GM18505 (cell line): ENCODE data around the gene LRRC27.
"Not testable (repeated sequence)": the region's sequence is repeated elsewhere in the genome, so short reads cannot be mapped to it uniquely, and the experiment has no call there.

Source experiments
- ATAC-seq: cut with Tn5 transposase; IDR thresholded peaks from one replicate; pipeline ENCODE4 v1.9.1; 2021; ENCODE audit not compliant: unreplicated experiment
- POLR2A ChIP-seq: IDR thresholded peaks from 4 replicates; pipeline ENCODE4 v1.6.1; 2011; ENCODE audit warnings: borderline replicate concordance; ENCODE audit not compliant: insufficient read depth, insufficient read length; ENCODE audit errors: extremely low read depth

Gene LRRC27

DNA sequence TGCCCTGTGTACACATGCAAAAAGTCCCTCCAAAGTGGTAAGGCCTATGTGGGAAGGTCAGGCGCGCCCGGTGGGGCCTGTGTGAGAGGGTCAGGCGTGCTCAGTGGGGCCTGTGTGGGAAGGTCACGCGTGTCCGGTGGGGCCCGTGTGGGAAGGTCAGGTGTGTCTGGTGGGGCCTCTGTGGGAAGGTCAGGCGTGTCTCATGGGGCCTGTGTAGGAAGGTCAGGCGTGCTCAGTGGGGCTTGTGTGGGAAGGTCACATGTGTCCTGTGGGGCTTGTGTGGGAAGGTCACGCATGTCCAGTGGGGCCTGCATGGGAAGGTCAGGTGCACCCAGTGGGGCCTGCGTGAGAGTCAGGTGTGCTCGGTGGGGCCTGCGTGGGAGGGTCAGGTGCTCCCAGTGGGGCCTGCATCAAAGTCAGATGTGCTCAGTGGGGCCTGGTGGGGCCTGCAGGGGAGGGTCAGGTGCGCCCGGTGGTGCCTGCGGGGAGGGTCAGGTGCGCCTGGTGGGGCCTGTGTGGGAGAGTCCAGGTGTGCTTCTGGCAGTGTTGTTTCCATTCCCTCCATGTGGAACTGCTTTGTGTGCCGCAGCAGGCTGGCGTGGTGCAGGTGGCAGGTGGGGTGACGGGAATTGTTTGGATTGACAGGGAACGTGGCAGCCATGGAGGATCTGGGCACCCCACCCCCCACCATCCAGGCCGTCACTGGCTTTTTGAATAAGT, 15.4 kb downstream of the LRRC27 start:
- TF ChIP-seq POLR2A, result no peak
- no peak for ATAC-seq

DNA sequence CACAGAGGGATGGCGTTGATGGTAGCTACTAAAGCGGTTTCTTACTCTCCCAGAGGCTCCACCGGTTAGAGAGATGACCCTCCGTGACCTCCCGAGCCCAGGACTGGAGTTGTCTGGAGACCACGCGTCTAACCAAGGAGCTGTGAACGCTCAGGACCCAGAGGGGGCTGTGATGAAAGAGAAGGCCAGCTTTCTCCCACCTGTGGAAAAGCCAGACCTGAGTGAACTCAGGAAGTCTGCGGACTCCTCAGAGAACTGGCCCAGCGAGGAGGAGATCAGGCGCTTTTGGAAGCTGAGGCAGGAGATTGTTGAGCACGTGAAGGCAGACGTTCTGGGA, 15.9 kb downstream of the LRRC27 start:
- no peak for ATAC-seq
- TF ChIP-seq POLR2A, result no peak

DNA sequence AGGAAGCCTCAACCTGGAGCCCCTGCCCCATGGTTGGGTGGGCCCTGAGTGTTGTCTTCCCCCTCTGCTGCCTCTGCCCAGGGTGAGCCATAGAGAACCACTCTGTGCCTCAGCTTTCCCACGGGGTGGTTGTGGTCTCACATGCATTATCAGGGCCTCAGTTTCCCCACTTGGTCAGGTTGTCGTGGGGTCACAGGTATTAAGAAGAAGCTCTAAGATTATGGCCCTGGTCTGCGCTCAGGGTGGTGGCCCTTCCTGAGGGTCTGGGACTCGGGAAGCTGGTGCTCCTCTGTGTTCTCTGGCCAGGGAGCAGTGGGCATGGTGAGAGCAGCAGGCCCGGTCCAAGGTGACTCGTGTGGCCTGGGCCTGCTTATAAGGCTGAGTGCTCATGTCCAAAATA, 17.8 kb downstream of the LRRC27 start:
- ATAC-seq, result no peak
- TF ChIP-seq POLR2A, result no peak

DNA sequence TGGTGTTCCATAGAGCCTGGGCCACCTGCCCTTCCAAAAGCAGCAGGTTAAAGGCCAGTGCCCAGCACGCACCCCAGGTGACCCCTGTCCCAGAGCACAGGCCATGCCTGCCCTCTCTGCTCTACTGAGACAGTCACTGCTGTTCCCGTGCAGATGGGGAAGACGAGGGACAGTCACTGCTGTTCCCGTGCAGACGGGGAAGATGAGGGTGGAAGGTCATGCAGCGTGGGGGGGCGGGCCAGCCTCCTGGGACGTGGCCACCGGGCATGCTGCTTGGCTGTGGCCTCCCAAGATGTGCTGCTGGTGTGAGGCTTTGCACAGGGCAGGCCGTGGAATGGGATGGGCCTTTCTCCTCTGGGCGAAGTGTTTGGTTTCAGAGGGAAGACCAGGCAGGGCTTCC, 18.4 kb downstream of the LRRC27 start:
- TF ChIP-seq POLR2A, result no peak
- ATAC-seq, result no peak

DNA sequence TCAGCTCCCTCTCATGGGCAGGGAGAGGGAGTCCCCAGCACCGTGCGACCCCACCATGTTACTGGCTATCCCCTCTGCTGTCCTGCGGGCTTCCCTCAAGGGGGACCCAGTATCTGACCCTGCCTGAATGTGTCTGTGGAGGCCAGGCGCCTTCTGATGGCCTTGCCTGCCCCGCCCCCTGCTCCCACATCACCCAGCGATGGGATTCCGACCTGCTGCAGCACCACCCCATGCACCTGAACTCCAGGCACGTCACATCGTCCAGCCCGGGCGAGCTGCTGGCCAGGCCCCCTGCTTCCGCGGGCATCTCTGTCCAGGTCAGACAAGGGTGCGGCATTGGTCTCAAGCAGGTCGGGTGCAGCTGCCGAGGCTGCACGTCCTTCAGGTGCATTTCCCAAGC, 19.0 kb downstream of the LRRC27 start:
- no peak for TF ChIP-seq POLR2A
- ATAC-seq, result no peak

DNA sequence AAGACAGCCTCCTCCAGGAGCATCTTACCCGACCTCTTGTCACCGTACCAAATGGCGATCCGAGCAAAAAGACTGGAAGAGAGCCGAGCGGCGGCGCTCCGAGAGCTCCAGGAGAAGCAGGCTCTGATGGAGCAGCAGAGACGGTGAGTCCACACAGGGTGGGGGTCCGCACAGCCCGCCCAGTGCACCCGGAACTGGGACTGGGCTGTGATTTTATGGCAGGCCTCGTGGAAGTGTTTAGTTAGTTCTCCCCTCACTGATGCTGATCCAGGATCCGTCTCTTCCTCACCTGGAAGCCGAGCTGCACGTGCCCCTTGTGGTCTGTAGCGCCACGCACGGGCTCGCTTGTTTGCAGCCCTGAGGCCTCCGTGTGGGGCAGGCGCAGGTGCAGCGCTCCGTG, 19.6 kb downstream of the LRRC27 start:
- TF ChIP-seq POLR2A, result no peak
- no peak for ATAC-seq

DNA sequence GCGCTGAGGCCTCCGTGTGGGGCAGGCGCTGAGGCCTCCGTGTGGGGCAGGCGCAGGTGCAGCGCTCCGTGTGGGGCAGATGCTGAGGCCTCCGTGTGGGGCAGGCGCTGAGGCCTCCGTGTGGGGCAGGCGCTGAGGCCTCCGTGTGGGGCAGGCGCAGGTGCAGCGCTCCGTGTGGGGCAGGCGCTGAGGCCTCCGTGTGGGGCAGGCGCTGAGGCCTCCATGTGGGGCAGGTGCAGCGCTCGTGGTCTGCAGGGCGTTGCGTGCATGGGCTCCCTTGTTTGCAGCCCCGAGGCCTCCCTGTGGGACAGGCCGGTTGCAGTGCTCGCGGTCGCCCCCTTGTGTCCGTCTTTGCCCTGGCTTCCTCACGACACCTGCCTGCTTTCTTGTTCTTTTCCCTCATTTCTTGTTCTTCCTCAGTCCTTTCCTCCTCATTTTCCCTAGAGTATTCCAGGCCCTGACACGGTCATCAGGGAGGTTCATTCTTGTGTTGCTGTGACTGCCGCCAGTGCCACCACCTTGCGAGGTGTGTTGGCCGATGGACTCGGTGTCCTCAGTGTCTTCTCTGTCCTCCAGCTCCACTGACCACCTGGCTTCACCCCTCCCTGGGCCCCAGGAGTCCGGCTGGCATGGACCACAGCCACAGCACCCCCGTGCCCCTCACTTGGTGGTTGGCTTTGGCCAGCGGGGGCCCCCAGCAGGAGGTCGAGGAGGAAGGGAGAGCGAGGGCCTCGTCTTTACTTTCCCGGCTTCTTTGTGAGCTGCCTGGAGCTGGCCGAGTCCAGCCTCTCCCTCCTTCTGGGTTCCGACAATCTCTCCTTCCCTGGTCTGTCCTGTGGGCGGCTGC, 20.7 kb downstream of the LRRC27 start:
- ATAC-seq, result not testable (repeated sequence)

DNA sequence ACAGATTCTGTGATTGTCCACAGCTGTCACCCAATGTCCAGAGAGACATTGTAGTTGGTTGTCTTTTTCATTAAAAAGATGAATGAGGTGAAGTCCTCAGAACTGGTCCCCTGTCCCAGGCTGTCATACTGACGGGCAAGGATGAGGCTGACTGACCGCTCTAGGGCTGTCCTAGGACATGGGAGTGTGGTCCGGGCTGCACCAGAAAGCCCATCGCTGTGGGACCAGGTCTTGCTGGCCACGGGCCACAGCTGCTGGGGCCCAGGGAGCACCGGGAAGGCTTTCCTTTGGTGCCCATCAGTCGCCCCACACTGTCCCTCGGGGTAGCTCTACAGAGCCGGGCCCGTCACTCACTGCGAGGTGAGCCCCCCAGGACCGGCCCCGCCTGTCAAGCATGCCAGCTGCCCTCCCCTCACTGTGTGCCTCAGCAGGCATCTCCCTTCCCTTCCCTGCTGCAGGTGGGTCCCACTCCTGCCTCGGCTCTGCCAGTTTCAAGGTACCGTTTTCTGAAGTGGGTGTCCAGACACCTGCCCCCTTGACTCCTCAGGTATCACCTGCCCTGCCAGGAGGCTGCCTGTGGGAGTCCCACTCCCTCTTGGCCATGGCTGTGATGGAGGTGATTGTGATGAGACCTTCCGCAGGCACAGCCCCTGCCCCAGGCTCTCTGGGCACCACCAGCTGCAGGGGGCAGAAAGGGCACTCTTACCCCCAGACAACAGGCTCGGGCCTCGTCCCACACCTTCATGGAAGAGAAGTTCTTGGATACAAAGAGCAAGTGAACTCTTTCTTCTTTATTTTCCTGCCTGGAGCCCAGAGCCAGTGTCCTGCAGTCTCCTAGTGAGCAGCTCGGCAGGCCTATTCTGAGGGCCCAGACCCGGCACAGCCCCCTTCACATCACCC, 21.7 kb downstream of the LRRC27 start:
- no peak for ATAC-seq
- TF ChIP-seq POLR2A, result no peak

DNA sequence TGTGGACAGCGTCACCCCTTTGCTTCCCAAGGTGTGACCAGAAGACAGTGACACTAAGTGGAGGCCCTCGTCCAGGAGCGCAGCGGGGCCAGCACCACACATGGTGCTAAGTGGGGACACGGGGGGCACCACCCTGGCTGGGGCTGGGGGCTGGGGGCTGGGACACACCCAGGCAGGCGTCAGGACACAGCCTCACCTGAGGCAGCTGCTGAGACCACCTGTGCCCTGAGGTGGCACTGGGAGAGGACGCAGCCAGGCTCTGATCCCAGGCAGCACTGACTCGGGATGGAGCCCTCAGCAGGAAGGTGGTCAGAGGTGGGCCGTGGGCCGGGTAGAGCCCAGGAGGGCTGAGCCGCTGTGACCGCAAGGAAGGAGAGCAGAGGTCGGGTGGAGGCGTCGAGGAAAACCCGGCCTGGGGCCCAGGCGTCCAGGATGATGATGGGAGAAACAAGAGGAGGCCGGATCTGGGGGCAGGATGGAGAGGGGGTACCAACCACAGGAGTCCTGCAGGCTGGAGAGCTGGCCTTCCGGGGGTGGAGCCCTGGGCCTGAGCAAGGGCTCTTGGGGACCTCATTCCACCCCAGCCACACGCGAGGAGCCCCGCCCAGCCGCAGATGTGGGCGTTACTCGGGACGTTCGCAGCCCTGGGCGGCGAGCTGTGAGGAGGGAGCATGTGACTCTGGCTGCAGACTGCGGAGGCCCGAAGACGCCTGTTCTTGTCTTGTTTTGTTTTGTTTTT, 22.5 kb downstream of the LRRC27 start:
- ATAC-seq, result no peak
- no peak for TF ChIP-seq POLR2A

DNA sequence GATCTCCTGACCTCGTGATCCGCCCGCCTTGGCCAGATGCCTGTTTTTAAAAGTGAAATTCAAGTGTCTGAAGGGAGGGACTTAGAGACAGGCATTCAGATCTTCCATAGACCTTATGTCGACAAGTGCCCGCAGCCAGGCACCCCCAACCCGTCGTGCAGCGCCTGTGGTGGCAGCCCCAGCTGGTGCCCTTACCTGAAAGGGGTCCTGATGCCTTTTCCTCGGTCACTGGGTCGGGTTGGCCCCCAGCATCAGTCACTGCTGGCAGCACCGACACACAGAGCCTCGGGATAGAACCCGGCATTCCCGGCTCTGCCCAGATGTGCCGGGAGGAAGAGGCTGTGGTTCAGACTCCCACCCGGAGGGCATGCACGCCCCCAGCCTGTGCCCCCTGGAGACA, 23.3 kb downstream of the LRRC27 start:
- no peak for TF ChIP-seq POLR2A
- ATAC-seq, result no peak

DNA sequence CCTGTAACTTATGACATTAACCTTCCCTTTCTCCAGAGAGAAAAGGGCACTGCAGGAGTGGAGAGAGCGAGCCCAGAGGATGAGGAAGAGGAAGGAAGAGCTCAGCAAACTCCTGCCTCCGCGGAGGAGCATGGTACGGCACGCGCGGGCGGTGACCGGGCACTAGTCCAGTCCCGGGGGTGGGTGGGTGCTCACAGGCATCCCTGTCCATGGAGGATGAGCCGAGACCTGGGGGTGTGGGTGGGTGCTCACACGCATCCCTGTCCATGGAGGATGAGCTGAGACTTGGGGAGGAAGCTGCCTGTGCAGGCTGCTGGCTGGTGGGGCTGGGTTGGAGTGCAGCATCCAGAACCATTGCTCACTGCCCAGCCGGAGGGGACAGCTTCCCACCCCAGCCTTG, 23.8 kb downstream of the LRRC27 start:
- no peak for TF ChIP-seq POLR2A
- no peak for ATAC-seq

DNA sequence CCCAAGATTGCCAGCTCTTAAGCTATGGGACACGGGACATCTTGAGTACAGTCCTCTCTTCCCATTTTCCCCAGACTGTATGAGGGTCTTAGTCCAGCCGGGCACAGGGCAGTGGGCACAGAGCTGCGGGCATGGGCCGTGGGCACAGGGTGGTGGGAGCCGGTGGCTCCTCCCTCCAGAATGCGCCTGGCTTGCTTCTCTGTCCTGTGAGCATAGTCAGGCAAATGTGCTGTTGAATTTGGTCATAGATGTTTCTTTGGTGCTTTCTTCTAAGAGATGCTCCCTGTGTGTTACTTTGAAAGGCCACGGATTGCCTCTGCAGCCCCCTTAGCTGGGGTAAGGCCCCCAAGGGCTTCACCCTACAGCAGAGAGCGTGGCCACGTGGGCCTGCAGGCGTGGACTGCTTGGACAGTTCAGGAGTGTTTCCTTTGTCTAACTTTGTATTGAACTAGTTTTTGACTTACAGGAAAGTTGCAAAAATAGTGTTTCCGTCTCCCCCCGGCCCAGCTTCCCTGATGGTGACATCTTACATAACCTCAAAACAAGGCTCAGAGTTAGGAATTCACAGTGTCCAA, 24.7 kb downstream of the LRRC27 start:
- TF ChIP-seq POLR2A, result no peak
- ATAC-seq, result no peak
